GM21381 (cell line): ENCODE results near the gene PCDHGB2.
"Not testable (repeated sequence)": the region's sequence is repeated elsewhere in the genome, so short reads cannot be mapped to it uniquely, and the experiment has no call there.

Source experiments
- ATAC-seq: cut with Tn5 transposase; IDR thresholded peaks from one replicate; pipeline ENCODE4 v1.9.1; 2021; ENCODE audit warnings: mild to moderate bottlenecking, moderate library complexity; ENCODE audit not compliant: unreplicated experiment

The PCDHGB2 gene

GRCh38 chr5:141349917-141350619 is 9.7 kb upstream of the PCDHGB2 start, which contains the start of gene PCDHGB1:
TSS of gene PCDHGB1 (plus strand) at chr5:141350099. CDS start at chr5:141350261, 162 bp downstream.
- no peak for ATAC-seq

- ATAC-seq: no peak
Observed at GRCh38 chr5:141351591-141351990, 8.2 kb upstream of the PCDHGB2 start.

- no peak for ATAC-seq
Observed at GRCh38 chr5:141354900-141355469, 4.8 kb upstream of the PCDHGB2 start, which contains the start of gene PCDHGA4. TSS of gene PCDHGA4 (plus strand) at chr5:141355021. CDS start at chr5:141355108, 87 bp downstream.

GRCh38 chr5:141355641-141356040 is 4.2 kb upstream of the PCDHGB2 start:
- ATAC-seq: no peak

- no peak for ATAC-seq
Observed at GRCh38 chr5:141356133-141356532, 3.7 kb upstream of the PCDHGB2 start.

GRCh38 chr5:141356950-141357349 is 2.8 kb upstream of the PCDHGB2 start:
- no peak for ATAC-seq

GRCh38 chr5:141360685-141361084 is 891 bp downstream of the PCDHGB2 start:
- ATAC-seq: no peak

DNA sequence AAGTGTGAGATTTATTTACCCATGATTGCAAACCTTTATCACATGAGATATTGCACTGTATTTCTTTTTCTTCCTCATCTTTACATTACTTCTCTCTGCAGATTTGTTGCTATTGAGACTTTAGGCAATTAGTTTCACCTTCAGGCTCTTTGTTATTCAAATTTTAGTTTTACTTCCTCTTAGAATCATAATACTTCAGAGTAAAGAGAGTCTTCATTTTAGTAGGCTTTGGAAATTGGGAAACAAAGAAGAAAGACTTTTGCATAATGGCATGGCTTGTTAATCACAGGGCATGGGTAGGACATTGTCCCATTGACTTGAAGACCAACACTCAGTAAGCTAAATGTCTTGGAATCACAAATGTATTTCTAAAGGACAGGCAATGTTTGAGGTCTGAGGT is 2.9 kb downstream of the PCDHGB2 start:
- ATAC-seq: no peak

- ATAC-seq: no peak
Observed at GRCh38 chr5:141363952-141364660, 4.3 kb downstream of the PCDHGB2 start, which contains the start of gene PCDHGA5. TSS of gene PCDHGA5 (plus strand) at chr5:141364162. CDS start at chr5:141364331, 169 bp downstream.

DNA sequence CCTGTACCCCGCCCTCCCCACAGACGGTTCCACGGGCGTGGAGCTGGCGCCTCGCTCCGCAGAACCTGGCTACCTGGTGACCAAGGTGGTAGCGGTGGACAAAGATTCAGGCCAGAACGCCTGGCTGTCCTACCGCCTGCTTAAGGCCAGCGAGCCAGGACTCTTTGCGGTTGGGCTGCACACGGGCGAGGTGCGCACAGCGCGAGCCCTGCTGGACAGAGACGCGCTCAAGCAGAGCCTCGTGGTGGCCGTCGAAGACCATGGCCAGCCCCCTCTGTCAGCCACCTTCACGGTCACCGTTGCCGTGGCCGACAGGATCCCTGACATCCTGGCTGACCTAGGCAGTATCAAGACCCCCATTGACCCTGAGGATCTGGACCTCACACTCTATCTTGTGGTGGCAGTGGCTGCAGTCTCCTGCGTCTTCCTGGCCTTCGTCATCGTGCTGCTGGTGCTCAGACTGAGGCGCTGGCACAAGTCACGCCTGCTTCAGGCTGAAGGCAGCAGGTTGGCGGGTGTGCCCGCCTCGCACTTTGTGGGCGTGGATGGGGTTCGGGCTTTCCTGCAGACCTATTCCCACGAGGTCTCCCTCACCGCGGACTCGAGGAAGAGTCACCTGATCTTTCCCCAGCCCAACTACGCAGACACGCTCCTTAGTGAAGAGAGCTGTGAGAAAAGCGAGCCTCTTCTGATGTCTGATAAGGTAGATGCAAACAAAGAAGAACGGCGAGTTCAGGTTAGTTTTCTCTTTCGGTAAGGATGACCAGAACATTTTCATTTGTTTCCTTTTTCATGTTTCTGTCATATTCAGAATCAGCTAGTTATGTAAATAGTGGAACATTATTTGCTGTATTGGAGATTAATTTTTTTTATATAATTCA is 6.5 kb downstream of the PCDHGB2 start:
- no peak for ATAC-seq

DNA sequence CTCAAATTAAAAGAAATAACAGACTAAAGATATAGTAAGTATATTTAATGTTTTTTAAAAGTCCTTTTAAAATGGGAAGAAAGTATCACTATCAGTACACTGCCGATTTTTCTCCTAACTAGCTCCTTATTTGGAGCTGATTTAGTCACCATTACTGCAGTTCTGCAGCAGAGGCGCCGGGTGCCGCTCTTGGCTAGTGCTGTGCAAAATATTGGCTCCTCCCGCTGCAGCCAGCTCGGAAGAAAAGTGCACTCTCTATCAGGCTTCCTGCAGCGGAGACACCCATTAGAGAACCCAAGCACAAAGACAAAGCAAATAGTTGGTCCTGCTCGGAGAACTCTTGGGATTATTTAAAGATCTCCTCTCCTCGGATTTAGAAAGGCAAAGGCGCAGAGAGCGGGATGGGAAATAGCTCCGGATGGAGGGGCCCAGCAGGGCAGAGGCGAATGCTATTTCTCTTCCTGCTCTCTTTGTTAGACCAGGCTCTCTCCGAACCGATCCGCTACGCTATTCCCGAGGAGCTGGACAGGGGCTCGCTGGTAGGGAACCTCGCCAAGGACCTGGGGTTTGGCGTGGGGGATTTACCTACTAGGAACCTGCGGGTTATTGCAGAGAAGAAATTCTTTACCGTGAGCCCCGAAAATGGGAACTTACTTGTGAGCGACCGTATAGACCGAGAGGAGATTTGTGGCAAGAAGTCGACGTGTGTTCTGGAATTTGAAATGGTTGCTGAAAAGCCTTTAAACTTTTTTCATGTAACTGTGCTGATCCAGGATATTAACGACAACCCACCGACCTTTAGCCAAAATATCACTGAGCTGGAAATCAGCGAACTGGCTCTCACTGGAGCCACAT is 10.4 kb downstream of the PCDHGB2 start, which contains the start of gene PCDHGB3:
TSS of gene PCDHGB3 (plus strand) at position 249 of the 855 bp plus-strand sequence. CDS start at position 402, 153 bp downstream.
- peak; percentile 97 for ATAC-seq

DNA sequence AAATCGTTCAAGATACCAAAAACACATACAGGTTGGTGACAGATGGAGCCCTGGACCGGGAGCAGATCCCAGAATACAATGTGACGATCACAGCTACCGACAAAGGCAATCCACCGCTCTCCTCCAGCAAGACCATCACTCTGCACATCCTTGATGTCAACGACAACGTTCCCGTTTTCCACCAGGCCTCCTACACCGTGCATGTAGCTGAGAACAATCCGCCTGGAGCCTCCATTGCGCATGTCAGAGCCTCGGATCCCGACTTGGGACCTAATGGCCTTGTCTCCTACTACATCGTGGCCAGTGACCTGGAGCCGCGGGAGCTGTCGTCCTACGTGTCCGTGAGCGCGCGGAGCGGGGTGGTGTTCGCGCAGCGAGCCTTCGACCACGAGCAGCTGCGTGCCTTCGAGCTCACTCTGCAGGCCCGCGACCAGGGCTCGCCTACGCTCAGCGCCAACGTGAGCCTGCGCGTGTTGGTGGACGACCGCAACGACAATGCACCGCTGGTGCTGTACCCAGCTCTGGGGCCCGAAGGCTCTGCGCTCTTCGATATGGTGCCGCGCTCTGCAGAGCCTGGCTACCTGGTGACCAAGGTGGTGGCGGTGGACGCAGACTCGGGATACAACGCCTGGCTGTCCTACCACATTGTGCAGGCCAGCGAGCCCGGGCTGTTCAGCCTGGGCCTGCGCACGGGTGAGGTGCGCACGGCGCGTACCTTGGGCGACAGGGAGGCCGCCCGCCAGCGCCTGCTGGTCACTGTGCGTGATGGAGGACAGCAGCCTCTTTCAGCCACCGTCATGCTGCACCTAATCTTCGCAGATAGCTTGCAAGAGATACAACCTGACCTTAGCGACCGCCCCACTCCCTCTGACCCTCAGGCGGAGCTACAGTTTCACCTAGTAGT is 12.0 kb downstream of the PCDHGB2 start:
- ATAC-seq: no peak

DNA sequence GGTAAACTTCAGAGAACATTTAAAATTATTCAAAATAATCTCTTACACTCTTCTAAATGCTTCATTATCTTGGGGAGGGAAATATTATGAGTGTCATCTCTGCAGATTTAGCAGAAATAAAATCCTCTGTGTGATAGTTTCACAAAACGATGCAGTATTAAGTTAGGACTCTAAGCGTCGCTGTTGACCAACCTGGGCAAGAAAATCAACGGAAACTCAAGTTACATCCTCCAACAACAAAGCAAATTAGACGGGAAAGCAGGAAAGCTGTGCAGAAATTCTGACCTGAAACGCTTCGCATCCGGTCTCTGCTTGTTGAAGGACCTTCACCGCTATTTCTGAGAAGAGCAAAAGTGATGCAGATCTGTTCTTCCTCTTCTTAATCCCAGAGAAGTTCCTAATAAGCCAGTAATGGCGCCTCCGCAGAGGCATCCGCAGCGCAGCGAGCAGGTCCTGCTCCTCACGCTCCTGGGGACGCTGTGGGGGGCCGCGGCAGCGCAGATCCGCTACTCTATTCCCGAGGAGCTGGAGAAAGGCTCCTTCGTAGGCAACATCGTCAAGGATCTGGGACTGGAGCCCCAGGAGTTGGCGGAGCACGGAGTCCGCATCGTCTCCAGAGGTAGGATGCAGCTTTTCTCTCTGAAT is 14.0 kb downstream of the PCDHGB2 start, which contains the start of gene PCDHGA6:
TSS of gene PCDHGA6 (plus strand) at position 219 of the 645 bp plus-strand sequence. CDS start at position 412, 193 bp downstream.
- no peak for ATAC-seq

GRCh38 chr5:141374627-141375026 is 14.8 kb downstream of the PCDHGB2 start:
- ATAC-seq: no peak

DNA sequence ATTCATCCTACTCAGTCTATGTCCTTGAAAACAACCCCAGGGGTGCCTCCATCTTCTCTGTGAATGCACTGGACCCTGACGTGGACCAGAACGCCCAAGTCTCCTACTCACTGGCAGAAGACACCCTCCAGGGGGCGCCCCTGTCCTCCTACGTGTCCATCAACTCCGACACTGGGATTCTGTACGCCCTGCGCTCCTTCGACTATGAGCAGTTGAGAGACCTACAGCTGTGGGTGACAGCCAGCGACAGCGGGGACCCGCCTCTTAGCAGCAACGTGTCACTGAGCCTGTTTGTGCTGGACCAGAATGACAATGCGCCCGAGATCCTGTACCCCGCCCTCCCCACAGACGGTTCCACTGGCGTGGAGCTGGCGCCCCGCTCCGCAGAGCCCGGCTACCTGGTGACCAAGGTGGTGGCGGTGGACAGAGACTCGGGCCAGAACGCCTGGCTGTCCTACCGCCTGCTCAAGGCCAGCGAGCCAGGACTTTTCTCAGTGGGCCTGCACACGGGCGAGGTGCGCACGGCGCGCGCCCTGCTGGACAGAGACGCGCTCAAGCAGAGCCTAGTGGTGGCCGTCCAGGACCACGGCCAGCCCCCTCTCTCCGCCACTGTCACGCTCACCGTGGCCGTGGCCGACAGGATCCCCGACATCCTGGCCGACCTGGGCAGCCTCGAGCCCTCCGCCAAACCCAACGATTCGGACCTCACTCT is 15.8 kb downstream of the PCDHGB2 start:
- ATAC-seq: not testable (repeated sequence)

DNA sequence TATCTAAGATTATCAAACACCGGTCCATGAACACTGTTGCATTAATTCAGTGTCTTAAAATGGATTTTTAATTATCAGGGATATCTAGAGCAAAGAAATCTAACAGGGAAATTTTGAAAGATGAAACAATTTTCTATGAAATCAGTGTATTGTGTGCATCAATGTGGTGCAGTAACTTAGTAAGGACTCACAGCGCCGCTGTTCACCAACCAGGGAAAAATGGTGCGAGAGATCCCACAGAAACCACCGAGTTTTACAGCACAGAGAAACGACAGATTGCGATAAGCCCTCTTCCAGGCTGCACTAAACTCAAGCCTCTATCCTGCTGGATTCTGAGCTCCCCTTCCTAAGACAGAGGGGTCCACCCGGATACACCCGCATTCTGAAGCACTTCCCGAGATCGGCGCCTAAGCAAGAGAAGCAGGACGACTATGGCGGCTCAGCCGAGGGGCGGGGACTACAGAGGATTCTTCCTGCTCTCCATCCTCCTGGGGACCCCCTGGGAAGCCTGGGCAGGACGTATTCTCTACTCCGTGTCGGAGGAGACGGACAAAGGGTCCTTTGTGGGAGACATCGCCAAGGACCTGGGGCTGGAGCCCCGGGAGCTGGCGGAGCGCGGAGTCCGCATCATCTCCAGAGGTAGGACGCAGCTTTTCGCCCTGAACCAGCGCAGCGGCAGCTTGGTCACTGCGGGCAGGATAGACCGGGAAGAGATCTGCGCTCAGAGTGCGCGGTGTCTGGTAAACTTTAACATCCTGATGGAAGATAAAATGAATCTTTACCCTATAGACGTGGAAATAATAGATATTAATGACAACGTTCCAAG is 22.9 kb downstream of the PCDHGB2 start, which contains the start of gene PCDHGA7:
TSS of gene PCDHGA7 (plus strand) at position 274 of the 826 bp plus-strand sequence. CDS start at position 432, 158 bp downstream.
- ATAC-seq: no peak
